Measurements from ENCODE around the gene LRP1B.

DNA sequence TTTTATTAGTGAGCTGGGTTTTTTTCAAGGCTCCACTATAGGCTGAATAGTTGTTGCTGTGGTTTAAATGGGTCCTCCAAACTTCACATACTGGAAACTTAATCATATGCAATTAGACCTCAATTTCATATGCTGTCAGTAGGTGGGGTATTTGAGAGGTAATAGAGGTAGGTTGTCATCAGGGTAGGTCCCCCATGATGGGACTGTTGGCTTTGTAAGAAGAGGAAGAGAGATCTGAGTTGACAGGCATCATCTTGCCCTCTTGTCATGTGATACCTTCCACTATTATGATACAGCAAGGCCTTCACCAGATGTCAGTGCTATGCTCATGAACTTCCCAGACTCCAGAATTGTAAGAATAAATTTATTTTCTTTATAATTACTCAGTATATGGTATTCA lies 819.4 kb downstream of the LRP1B start:
- TF ChIP-seq EZH2 (optimal IDR thresholded peaks at IDR 0.05; ENCODE audit: low read depth, low read length), result no peak
- no peak for TF ChIP-seq CTCF (IDR thresholded peaks at IDR 0.05; ENCODE audit: low read length)
- no peak for TF ChIP-seq EZH2phosphoT487 (IDR thresholded peaks at IDR 0.05; ENCODE audit: low read length)
